Measurements from ENCODE around the gene MSANTD3.

Gene MSANTD3

GRCh38 chr9:100457517-100457916, 30.6 kb downstream of the MSANTD3 start:
- no peak for FAIRE-seq
- no peak for DNase-seq (ENCODE audit: insufficient read length, low spot score)

GRCh38 chr9:100459963-100460362, 33.0 kb downstream of the MSANTD3 start:
- FAIRE-seq (no peak), DNase-seq (ENCODE audit: insufficient read length, low spot score) (no peak)

- no peak for DNase-seq (ENCODE audit: insufficient read length, low spot score)
- FAIRE-seq: no peak
Observed at GRCh38 chr9:100465274-100465673, 38.3 kb downstream of the MSANTD3 start.

GRCh38 chr9:100465761-100466160, 38.8 kb downstream of the MSANTD3 start:
- no peak for FAIRE-seq

GRCh38 chr9:100466171-100466828, 39.4 kb downstream of the MSANTD3 start:
- no peak for FAIRE-seq
- no peak for DNase-seq (ENCODE audit: insufficient read length, low spot score)

More at GRCh38 chr9:100465761-100466160, 38.8 kb downstream of the MSANTD3 start:
- DNase-seq (ENCODE audit: insufficient read length, low spot score): no peak

- FAIRE-seq: no peak
Observed at GRCh38 chr9:100466829-100467221, 39.9 kb downstream of the MSANTD3 start.

GRCh38 chr9:100468041-100468440, 41.1 kb downstream of the MSANTD3 start:
- DNase-seq (ENCODE audit: insufficient read length, low spot score) (no peak), FAIRE-seq (no peak)

More at GRCh38 chr9:100466829-100467221, 39.9 kb downstream of the MSANTD3 start:
- DNase-seq (ENCODE audit: insufficient read length, low spot score): no peak

- no peak for DNase-seq (ENCODE audit: insufficient read length, low spot score)
- FAIRE-seq: no peak
Observed at GRCh38 chr9:100472268-100472667, 45.3 kb downstream of the MSANTD3 start.

- FAIRE-seq (no peak), DNase-seq (ENCODE audit: insufficient read length, low spot score) (peak; percentile 38)
Observed at GRCh38 chr9:100472788-100473275, 45.9 kb downstream of the MSANTD3 start, which contains the start of gene TMEFF1. Gene TMEFF1, plus strand, starts transcription at chr9:100473149. Its CDS starts 396 bp downstream, at chr9:100473545.

- no peak for FAIRE-seq
- DNase-seq (ENCODE audit: insufficient read length, low spot score): peak; percentile 44
Observed at GRCh38 chr9:100473276-100474081, 46.5 kb downstream of the MSANTD3 start.

- DNase-seq (ENCODE audit: insufficient read length, low spot score) (no peak), FAIRE-seq (no peak)
Observed at GRCh38 chr9:100474082-100474923, 47.4 kb downstream of the MSANTD3 start.

GRCh38 chr9:100474924-100475276, 48.0 kb downstream of the MSANTD3 start:
- DNase-seq (ENCODE audit: insufficient read length, low spot score): no peak
- FAIRE-seq: no peak

- no peak for DNase-seq (ENCODE audit: insufficient read length, low spot score)
- no peak for FAIRE-seq
Observed at GRCh38 chr9:100477241-100477640, 50.3 kb downstream of the MSANTD3 start.

- no peak for DNase-seq (ENCODE audit: insufficient read length, low spot score)
- no peak for FAIRE-seq
Observed at GRCh38 chr9:100478192-100478591, 51.2 kb downstream of the MSANTD3 start.

- DNase-seq (ENCODE audit: insufficient read length, low spot score) (no peak), FAIRE-seq (no peak)
Observed at GRCh38 chr9:100479820-100480219, 52.9 kb downstream of the MSANTD3 start.

GRCh38 chr9:100485196-100485595, 58.3 kb downstream of the MSANTD3 start:
- DNase-seq (ENCODE audit: insufficient read length, low spot score): no peak
- FAIRE-seq: no peak

GRCh38 chr9:100486479-100487176, 59.7 kb downstream of the MSANTD3 start:
- FAIRE-seq (no peak), DNase-seq (ENCODE audit: insufficient read length, low spot score) (no peak)

GRCh38 chr9:100488177-100488576, 61.2 kb downstream of the MSANTD3 start:
- no peak for DNase-seq (ENCODE audit: insufficient read length, low spot score)
- FAIRE-seq: no peak

GRCh38 chr9:100489836-100490235, 62.9 kb downstream of the MSANTD3 start:
- no peak for FAIRE-seq

GRCh38 chr9:100492952-100493351, 66.0 kb downstream of the MSANTD3 start:
- no peak for DNase-seq (ENCODE audit: insufficient read length, low spot score)
- no peak for FAIRE-seq

More at GRCh38 chr9:100489836-100490235, 62.9 kb downstream of the MSANTD3 start:
- DNase-seq (ENCODE audit: insufficient read length, low spot score): no peak

Data from GM19239 (cell line).